ENCODE results near the gene SLC12A7.

Gene SLC12A7

DNA sequence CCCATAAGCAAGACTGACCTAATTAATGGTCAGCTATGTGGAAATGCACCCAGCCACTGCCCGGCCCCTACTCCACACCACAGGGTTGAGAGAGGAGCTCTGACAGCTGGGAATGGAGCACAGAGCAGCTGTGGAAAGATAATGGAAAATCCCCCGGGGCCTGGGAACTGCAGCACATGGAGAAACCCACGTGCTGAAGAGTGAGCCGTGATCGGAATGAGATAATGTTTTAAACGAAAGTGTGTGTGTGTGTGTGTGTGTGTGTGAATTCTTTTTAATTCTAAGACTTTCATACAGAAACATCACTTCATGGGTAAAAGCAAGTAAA, 13.1 kb upstream of the SLC12A7 start:
- DNase-seq (ENCODE audit: low spot score), result no peak

GRCh38 chr5:1124205-1125029, 12.6 kb upstream of the SLC12A7 start:
- DNase-seq (ENCODE audit: low spot score), result no peak

DNA sequence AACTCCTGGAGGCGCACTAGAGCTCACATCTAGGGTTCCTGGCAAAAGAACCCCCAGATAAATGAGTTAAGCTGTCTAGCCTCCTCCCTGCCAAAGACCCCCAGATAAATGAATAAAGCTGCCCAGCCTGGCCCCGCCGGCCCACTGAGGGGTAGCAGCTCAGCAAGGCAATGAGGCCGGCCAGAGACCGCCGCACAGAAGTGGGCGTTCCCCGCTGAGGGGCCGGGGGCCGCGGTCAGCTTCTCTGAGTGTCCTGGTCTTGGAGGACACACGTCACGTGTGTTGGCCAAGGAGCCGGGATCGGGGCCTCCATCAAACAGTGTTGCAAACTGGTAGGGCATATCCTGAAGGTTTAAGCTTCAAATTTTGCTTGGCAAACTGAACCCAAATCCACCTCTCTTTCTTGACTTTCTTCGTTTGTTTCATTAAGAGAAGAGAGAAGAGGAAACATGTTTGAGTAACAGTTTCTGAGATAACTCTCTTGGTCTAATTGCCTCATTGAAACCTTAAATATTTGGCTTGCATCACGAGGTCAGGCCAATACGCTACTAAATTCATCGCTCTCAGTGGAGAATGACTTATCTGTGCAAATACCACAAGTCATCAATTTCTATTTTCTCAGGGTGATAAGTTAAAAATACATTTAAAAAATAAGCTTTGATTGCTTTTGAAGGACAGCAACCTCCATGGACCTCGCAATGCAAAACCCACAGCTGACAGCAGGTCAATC, 11.7 kb upstream of the SLC12A7 start:
- no peak for DNase-seq (ENCODE audit: low spot score)

DNA sequence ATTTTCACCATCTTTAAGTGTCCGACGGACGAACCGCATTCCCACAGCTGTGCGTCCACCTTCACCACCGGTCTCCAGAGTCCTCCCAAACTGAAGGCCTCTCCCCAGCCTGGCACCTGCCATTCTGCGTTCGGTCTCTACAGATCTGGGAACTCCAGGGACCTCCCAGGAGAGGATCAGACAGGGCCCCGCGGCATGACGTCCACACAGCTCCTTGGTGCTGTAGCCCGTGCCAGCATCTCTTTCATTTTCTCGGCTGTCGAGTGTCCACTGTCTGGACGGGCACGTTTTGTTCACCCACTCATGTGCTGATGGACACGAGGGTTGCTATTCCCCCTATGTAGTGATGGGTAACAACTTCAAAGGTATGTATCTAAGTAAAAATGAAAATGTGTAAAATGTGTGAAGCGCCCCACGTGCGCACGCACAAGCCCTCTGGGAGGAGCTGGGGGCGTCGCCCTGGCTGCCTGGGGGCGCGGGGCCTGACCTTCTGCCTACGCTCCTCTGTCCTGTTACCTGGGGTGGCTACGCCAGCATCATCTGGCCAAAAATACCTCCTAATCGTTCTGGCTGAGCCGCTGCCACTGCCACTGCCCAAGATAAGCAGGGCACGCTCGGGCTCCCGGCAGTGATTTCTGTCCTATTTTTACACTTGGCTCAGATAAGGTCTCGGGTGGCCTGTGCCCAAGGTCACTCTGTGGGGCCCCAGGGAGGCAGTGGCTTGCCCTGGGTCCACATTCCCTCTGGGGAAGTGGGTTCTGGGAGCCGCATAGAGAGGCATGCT, 10.8 kb upstream of the SLC12A7 start:
- no peak for DNase-seq (ENCODE audit: low spot score)

GRCh38 chr5:1121891-1122290, 10.0 kb upstream of the SLC12A7 start:
- no peak for DNase-seq (ENCODE audit: low spot score)

DNA sequence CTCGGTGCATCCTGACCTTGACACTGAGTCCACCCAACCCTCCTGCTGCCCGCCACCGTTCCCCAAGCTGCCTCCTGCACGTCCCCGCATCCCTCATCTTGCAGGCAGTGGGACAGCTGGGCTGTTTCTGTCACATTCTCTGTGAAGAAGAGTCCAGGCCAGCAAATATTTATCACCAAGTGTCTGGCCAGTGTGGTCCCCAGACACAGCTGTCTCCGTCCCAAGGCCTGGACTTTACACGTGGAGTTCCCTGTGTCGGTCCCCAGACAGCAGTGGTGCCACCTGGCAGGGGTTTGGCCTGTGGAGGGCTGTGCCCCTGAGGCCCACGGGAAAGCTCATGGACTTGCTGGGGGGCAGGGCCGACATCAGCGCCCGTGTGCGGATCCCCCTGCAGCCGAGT, 9.2 kb upstream of the SLC12A7 start:
- DNase-seq (ENCODE audit: low spot score), result no peak

DNA sequence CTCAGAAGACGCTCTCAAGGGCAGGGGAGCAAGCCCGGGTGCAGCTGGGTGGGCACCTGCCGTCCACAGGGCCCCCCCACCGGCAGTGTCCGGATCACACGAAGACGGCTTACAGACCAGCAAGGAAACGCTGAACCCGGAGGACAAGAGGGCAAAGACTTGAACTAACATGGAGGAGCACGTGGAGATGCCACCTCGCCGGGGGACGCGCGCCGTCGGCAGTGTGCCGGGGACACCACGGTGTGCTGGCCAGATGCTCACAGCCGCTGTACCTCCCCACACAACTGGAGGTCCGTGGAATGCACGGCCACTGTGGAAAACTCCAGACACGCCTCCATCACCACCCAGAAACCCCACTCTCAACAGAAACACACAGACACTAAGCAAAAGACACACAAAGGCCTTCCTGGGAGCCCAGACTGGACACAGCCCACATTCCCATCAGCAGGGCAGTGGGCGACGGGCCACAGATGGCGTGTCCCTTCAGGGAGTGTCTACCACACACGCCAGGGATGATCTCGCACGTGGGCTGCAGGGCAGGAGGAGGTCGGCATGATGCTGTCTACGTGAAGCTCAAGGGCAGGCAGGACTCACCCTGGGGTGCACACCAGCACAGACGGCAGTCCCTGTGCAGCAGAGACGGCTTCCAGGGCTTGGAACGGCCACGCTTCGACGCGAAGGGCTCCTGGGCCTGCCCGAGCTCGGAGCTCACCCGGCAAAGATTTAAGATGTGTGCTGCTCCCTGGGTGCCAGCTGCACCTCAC, 8.6 kb upstream of the SLC12A7 start:
- DNase-seq (ENCODE audit: low spot score), result no peak

DNA sequence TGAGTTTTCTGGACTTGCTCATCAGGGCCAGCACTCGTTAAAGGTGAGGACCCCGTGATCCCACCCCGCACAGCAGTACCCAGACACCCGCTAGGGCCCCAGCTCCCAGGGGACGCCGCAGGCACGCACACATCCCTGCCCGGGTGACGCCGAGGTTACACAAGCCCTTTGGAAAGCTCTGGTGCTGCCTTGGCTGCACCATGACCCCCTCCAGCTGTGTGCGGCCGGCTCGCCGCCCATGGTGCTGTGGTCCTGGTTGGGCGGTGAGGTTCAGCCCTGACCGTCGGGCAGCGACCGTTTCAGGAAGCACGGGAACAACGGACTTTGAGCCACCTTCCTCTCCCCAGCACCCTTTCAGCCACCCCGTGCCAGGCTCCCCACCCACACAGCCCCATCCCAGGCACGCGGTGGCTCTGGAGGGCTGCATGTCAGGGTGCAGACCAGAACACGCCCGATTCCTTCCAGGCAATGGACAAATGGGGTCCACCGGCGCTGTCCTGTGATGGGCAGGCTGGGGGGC, 7.5 kb upstream of the SLC12A7 start:
- DNase-seq (ENCODE audit: low spot score), result no peak

GRCh38 chr5:1118738-1119137, 6.9 kb upstream of the SLC12A7 start:
- no peak for DNase-seq (ENCODE audit: low spot score)

- no peak for DNase-seq (ENCODE audit: low spot score)
These were observed 6.4 kb upstream of the SLC12A7 start for GRCh38 chr5:1118231-1118698.

DNA sequence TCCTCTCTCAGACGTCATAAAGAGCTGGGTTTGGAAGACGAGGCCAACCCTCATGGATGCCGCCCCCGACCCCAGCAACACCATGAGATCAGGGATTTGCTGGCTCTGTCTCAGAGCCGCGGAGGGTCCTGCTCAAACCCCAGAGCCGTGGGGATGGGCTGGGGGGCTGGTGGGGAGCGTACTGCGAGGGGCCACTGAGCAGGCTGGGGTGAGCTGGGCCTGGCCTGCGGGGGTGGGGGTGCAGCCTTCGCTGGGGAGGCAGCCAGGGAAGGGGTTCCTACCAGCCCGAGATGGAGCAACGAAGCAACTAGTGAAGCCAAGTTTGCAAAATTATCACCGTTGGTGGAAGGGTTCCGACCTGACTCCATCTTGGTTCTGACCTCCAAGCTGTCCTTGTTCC, 5.1 kb upstream of the SLC12A7 start:
- no peak for DNase-seq (ENCODE audit: low spot score)

GRCh38 chr5:1116109-1116740, 4.4 kb upstream of the SLC12A7 start:
- no peak for DNase-seq (ENCODE audit: low spot score)

GRCh38 chr5:1115123-1115815, 3.4 kb upstream of the SLC12A7 start:
- no peak for DNase-seq (ENCODE audit: low spot score)

GRCh38 chr5:1113805-1114586, 2.1 kb upstream of the SLC12A7 start:
- no peak for DNase-seq (ENCODE audit: low spot score)

- DNase-seq (ENCODE audit: low spot score), result no peak
These were observed 1.4 kb upstream of the SLC12A7 start for GRCh38 chr5:1113332-1113690.

GRCh38 chr5:1112596-1113331, 901 bp upstream of the SLC12A7 start:
- DNase-seq (ENCODE audit: low spot score), result no peak

GRCh38 chr5:1111241-1111726, 579 bp downstream of the SLC12A7 start:
- DNase-seq (ENCODE audit: low spot score), result peak; percentile 55

- DNase-seq (ENCODE audit: low spot score), result no peak
These were observed 1.3 kb downstream of the SLC12A7 start for GRCh38 chr5:1110307-1111240.

Data from hematopoietic multipotent progenitor cell treated with erythropoietin and hydrocortisone succinate and interleukin-3 and kit ligand, for 17 days (in vitro differentiated cells).